HepG2 (cell line): ENCODE data around the gene B9D2. TPM values are rescaled to one million over a fixed set of nuclear protein-coding genes. Genes with fewer than 3 reads are reported as not detected.

ENCODE experiments used
- ADNP ChIP-seq: sonication (generic); formaldehyde crosslinking; IDR thresholded peaks from 2 replicates; pipeline ENCODE4 v1.4.0; 2020; ENCODE audit warnings: missing genetic modification reagents
- ATF7-NPFF ChIP-seq: sonication (generic); formaldehyde crosslinking; IDR thresholded peaks from 2 replicates; pipeline ENCODE4 v1.8.1; 2023; ENCODE audit warnings: mild to moderate bottlenecking, low read depth, missing genetic modification reagents, moderate library complexity
- BORCS8-MEF2B ChIP-seq: sonication (generic); formaldehyde crosslinking; IDR thresholded peaks from 2 replicates; pipeline ENCODE4 v1.8.0; 2022; ENCODE audit warnings: mild to moderate bottlenecking, missing genetic modification reagents
- DMAP1 ChIP-seq: IDR thresholded peaks from 2 replicates; pipeline ENCODE4 v1.6.1; 2016
- KMT2B ChIP-seq: IDR thresholded peaks from 2 replicates; pipeline ENCODE4 v1.6.1; 2016; ENCODE audit warnings: missing genetic modification reagents, missing compliant biosample characterization
- MXD3 ChIP-seq: IDR thresholded peaks from 2 replicates; pipeline ENCODE4 v1.6.1; 2016; ENCODE audit warnings: mild to moderate bottlenecking, missing biosample characterization, missing genetic modification reagents
- NPAS2 ChIP-seq: sonication (generic); formaldehyde crosslinking; IDR thresholded peaks from 2 replicates; pipeline ENCODE4 v1.8.0; 2022; ENCODE audit warnings: mild to moderate bottlenecking, missing genetic modification reagents, borderline replicate concordance
- SNRNP70 ChIP-seq: fragments of 200-400 bp; formaldehyde crosslinking; IDR thresholded peaks from 2 replicates; pipeline ENCODE4 v1.6.1; 2017; ENCODE audit warnings: mild to moderate bottlenecking, low read depth, low read length, moderate library complexity
- TAF1 ChIP-seq: sonication (generic); formaldehyde crosslinking; IDR thresholded peaks from 2 replicates; pipeline ENCODE4 v1.4.0; 2020; ENCODE audit warnings: missing genetic modification reagents
- ZBTB10 ChIP-seq: sonication (generic); formaldehyde crosslinking; IDR thresholded peaks from 2 replicates; pipeline ENCODE4 v1.4.0; 2020; ENCODE audit warnings: missing genetic modification reagents, borderline replicate concordance
- ZNF205 ChIP-seq: IDR thresholded peaks from 2 replicates; pipeline ENCODE4 v1.6.1; 2018; ENCODE audit warnings: missing biosample characterization, missing genetic modification reagents
- ZNF280B ChIP-seq: sonication (generic); formaldehyde crosslinking; IDR thresholded peaks from 2 replicates; pipeline ENCODE4 v1.5.0; 2020; ENCODE audit warnings: missing genetic modification reagents, mild to moderate bottlenecking, borderline replicate concordance
- ZNF546 ChIP-seq: sonication (generic); formaldehyde crosslinking; conservative IDR thresholded peaks from 2 replicates; pipeline ENCODE4 v1.8.1; 2023; ENCODE audit warnings: mild to moderate bottlenecking, missing genetic modification reagents
- ZNF652 ChIP-seq: IDR thresholded peaks from 2 replicates; pipeline ENCODE4 v1.6.1; 2016; ENCODE audit warnings: low read depth, borderline replicate concordance
- ZNF670 ChIP-seq: sonication (generic); formaldehyde crosslinking; IDR thresholded peaks from 2 replicates; pipeline ENCODE4 v1.8.0; 2022; ENCODE audit warnings: mild to moderate bottlenecking, missing genetic modification reagents, borderline replicate concordance
- ZNF709 ChIP-seq: sonication (generic); formaldehyde crosslinking; IDR thresholded peaks from 2 replicates; pipeline ENCODE4 v1.5.0; 2020; ENCODE audit warnings: mild to moderate bottlenecking, missing genetic modification reagents
- ZNF773 ChIP-seq: sonication (generic); formaldehyde crosslinking; IDR thresholded peaks from 2 replicates; pipeline ENCODE4 v1.4.0; 2020; ENCODE audit warnings: missing genetic modification reagents, borderline replicate concordance
- polyA plus RNA-seq, 8 experiments: library from polyadenylated mRNA; depleted of rRNA in 3 of 8; stranded (reverse) in 7 of 8; unstranded in 1 of 8; fragments of >200 nt; fragmentation: Illumina TruSeq in 4 of 8; extraction: Trizol in 4 of 8; gene quantifications; 2 replicates each; pipeline versions ENCODE4 v1.2.1 to v1.2.3, GENCODE V29; 2011 to 2016; ENCODE audit warnings: low read depth in 4 of 8, missing spikeins in 1 of 8, mixed read lengths in 1 of 8; ENCODE audit not compliant: insufficient read depth in 1 of 8
- total RNA-seq, 5 experiments: library from RNA; depleted of rRNA; stranded (reverse); fragments of >200 nt; fragmentation: Illumina TruSeq; extraction: Trizol; gene quantifications; 2 replicates each; pipeline ENCODE4 v1.2.3, GENCODE V29; 2016; ENCODE audit warnings: low read depth in 1 of 5
- TF ChIP-seq, protein P1 (sequence below): sonication (generic); formaldehyde crosslinking; IDR thresholded peaks from 2 replicates; pipeline ENCODE4 v1.4.0; 2020; ENCODE audit warnings: missing genetic modification reagents
- TF ChIP-seq, protein P2 (sequence below): sonication (generic); formaldehyde crosslinking; IDR thresholded peaks from 2 replicates; pipeline ENCODE4 v1.4.0; 2020; ENCODE audit warnings: missing genetic modification reagents

Gene B9D2
- total and polyA plus RNA-seq, 2 of the 13 experiments (the other 11 are each of a cell fraction or from before 2014, with no cell fraction given), result 3.1 to 4.4 TPM

DNA sequence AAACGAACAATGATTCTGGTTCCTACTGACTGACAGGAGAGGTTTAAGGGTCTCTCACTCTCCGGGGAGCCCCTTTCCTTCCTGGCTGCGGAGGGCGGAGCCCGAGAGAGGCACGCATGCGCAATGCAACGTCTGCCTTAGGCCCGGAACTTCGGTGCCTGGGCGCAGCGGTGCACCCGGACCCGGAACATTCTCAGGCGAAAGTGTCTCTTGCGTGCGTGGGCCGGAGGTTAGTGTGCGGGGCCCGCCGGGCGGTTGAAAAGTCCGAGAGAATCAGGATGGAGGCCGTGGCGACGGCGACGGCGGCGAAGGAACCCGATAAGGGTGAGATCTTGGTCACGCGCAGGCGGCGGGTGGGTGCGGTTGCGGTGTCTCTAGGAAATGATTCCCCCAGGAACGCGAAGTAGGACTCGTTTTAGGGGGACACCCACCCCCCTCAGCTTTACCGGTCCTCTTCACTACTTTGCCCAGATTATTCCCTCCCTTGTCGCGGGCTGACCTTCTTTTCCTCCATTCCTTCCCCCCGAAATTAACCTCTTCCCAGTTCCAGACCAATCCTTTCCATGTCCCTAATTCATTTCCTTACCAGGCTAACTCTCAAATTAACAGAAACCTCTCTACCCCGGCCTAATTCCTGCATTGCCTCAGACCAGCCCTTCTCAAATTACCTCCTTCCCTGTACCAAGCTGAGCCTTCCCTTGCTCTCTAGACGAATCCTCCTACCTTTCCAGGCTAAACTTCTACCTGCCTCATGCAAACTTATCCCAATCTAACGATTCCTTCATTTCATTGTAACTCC is 53.7 kb downstream of the B9D2 start, which contains the start of gene CCDC97 (continued):
- TF ChIP-seq ADNP (CRISPR knock-in tag) (no peak), ZNF670 (CRISPR knock-in tag) (no peak; the same call in 1 of the 2 replicates), ZNF280B (CRISPR knock-in tag) (peak; percentile 76; the same call in 1 of the 2 replicates), KMT2B (CRISPR knock-in tag) (peak; percentile 70), ATF7-NPFF (peak; percentile 63; the same call in 1 of the 2 replicates), SNRNP70 (no peak), BORCS8-MEF2B (CRISPR knock-in tag) (peak; percentile 63), ZNF709 (peak; percentile 81), DMAP1 (CRISPR knock-in tag) (peak; percentile 96), ZNF773 (CRISPR knock-in tag) (peak; percentile 56; the same call in 1 of the 2 replicates), ZNF205 (peak; percentile 71; the same call in 1 of the 2 replicates), NPAS2 (CRISPR knock-in tag) (no peak), ZNF652 (peak; percentile 7; the same call in 1 of the 2 replicates), MXD3 (CRISPR knock-in tag) (peak; percentile 72; the same call in 1 of the 2 replicates), ZBTB10 (0 out of 2 replicates have a peak, but pooled peaks have one; percentile 72), ZNF546 (CRISPR knock-in tag) (0 out of 2 replicates have a peak, but pooled peaks have one; percentile 72), TAF1 (CRISPR knock-in tag) (peak; percentile 81)
- TF ChIP-seq, protein P1, sequence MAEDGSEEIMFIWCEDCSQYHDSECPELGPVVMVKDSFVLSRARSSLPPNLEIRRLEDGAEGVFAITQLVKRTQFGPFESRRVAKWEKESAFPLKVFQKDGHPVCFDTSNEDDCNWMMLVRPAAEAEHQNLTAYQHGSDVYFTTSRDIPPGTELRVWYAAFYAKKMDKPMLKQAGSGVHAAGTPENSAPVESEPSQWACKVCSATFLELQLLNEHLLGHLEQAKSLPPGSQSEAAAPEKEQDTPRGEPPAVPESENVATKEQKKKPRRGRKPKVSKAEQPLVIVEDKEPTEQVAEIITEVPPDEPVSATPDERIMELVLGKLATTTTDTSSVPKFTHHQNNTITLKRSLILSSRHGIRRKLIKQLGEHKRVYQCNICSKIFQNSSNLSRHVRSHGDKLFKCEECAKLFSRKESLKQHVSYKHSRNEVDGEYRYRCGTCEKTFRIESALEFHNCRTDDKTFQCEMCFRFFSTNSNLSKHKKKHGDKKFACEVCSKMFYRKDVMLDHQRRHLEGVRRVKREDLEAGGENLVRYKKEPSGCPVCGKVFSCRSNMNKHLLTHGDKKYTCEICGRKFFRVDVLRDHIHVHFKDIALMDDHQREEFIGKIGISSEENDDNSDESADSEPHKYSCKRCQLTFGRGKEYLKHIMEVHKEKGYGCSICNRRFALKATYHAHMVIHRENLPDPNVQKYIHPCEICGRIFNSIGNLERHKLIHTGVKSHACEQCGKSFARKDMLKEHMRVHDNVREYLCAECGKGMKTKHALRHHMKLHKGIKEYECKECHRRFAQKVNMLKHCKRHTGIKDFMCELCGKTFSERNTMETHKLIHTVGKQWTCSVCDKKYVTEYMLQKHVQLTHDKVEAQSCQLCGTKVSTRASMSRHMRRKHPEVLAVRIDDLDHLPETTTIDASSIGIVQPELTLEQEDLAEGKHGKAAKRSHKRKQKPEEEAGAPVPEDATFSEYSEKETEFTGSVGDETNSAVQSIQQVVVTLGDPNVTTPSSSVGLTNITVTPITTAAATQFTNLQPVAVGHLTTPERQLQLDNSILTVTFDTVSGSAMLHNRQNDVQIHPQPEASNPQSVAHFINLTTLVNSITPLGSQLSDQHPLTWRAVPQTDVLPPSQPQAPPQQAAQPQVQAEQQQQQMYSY (CRISPR knock-in tag), result 0 out of 2 replicates have a peak, but pooled peaks have one; percentile 50
- TF ChIP-seq, protein P2, sequence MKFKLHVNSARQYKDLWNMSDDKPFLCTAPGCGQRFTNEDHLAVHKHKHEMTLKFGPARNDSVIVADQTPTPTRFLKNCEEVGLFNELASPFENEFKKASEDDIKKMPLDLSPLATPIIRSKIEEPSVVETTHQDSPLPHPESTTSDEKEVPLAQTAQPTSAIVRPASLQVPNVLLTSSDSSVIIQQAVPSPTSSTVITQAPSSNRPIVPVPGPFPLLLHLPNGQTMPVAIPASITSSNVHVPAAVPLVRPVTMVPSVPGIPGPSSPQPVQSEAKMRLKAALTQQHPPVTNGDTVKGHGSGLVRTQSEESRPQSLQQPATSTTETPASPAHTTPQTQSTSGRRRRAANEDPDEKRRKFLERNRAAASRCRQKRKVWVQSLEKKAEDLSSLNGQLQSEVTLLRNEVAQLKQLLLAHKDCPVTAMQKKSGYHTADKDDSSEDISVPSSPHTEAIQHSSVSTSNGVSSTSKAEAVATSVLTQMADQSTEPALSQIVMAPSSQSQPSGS (CRISPR knock-in tag), result peak; percentile 54; the same call in 1 of the 2 replicates
